Measurements from ENCODE around the gene NUDCD3.

The NUDCD3 gene

DNA sequence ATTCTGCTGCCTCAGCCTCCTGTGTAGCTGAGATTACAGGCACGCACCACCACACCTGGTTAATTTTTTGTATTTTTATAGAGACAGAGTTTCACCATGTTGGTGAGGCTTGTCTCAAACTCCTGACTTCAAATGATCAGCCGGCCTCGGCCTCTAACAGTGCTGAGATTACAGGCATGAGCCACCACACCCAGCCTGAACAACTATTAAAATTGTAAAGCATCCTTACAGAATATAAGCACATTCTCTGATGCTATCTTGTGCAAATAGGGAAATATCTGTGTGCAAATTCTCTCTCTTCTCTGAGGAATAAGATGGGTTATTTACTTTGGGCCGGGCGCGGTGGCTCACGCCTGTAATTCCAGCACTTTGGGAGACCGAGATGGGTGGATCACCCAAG, 12.5 kb downstream of the NUDCD3 start:
- DNase-seq (ENCODE audit: low spot score): no peak

DNA sequence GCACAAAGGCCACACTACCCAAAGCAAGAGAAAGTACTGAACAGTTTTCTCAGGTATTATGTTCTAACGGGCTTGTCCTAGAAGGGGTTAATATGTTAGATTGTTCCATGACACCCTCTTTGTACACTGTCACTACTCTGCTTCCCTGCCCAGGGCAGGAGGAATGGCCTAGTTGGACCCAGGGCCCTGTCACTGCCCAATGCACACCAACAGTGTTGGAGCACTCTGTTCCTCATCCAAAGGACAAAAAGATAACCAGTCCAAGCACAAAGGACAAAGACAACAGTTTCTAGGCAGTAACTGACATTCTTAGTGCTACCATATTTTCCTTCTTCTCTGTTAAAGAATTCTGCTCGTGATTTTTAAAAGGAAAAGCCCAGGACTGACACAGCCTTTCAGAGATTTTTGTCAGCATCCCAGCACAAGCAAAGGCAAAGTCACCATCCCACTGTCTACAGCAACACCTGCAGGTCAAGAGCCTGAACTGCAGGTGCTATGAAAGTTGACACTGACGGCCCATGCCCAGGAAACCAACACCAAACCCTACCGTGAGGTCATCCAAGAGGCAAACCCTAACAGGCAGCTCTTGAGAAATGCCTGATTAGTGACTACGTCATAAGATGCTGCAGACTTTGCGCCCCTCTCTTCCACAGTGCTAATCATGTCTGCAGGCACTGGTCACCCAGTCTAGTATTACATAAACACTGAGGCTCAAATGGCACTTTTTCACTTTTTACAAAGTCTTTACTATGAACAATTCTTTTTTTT, 13.2 kb downstream of the NUDCD3 start:
- DNase-seq (ENCODE audit: low spot score): peak; percentile 80

DNA sequence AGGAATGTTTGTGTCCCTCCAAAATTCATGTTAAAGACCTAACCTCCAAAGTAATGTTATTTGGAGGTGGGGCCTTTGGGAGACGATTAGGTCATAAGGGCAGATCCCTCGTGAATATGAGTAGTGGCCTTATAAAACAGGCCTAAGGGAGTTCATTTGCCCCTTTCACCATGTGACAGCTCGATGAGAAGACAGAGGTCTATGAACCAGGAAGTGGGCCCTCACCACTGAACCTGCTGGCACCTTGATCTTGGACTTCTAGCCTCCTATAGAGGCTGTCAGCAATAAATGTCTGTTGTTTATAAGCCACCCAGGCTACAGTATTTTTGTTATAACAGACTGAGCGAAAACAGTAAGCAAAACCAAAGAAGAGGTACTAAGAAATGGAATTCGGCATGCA, 14.1 kb downstream of the NUDCD3 start:
- no peak for DNase-seq (ENCODE audit: low spot score)

DNA sequence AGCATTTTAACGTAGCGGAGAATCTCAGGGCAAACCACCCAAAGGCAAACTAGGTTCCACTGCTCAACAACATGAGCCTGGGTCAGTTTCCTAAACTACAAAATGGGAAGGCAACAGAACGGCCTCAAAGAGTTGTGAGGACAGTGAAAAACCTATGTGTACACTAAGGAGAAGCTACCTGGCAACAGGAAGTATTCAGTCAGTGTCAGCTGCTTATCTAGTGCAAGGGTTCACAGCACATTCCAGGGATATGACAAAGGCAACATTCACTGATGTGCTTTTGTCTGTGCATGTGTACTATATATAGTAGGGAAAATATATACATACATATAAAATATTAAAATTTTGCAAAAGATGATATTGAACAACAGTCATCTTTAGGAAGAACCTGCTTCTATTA, 17.2 kb downstream of the NUDCD3 start:
- DNase-seq (ENCODE audit: low spot score): no peak

DNA sequence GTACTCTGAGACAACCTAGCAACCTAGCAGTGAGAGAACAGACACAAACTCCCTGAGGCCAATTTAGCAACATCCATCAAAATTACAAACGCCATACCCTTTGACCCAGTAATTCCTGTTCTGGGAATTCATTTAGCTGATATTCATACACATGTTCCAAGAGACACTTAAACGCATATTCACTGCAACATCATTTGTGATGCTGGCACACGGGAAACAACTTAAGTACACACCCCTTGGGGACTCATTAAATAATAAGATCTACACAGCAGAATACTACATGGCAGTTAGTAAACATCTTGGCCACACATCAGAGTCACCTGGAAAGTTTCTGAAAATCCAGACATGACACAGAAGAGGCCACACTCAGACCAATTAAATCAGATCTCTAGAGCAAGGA, 17.6 kb downstream of the NUDCD3 start:
- no peak for DNase-seq (ENCODE audit: low spot score)

DNA sequence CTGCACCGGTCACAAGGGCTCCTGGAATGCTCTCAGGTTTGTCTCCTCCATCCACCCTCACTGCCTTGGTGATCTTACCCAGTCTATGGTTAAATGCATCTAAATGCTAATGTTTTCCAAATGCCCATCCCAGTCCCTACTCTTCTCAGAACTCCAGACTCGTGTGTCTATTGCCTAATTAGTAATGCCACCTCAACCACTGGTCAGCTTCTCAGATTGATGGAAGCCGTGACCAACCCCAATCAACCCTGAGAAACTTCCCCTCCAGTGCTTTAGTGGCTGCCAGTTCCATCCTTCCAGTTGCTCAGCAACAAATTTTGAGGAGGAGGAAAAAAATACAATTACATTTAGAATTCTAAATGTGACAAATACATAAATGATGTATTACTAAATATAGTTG, 18.6 kb downstream of the NUDCD3 start:
- DNase-seq (ENCODE audit: low spot score): no peak

DNA sequence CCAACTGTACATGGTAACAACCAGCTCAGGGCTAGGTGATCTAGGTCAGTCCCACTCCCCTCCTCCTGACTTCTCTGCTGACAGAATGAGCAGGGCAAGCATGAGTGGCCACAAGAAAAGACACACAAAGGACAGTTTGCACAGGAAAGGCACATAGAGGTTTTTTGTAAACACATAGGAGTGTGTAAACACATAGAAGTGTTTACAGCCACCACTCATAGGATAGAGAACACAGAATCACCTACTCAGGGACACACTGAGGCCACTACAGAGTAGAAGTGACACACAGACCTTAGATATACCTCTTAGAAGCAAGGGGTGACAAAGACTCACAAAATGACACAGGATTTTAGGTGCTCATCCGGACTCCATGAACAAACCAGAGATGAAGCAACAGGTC, 19.0 kb downstream of the NUDCD3 start:
- no peak for DNase-seq (ENCODE audit: low spot score)

DNA sequence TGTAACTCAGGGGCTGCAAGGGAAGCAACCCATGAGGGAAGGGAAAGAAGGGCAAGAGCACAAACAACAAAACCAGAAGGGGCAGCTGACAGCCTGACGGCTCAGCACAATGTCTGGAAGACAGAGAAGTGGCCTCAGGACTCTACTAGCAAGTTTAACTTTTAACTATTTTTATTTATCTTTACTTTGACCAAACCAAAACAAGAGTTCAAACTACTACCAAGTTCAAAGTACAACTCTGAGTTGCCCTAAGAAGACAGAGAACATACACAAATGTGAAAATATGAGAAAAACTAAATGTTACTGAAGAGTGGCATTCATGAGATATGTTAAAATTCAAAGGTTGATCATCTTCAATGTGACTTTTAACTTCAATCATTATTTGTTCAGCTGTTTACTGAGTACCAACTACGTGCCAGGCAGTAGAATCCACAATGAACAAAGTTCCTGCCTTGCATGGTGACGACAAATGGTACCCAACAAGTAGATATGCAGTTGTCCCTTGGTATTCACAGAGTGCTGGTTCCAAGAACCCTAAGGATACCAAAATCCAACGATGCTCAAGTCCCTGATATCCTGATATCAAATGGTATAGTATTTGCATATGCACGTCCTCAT, 19.7 kb downstream of the NUDCD3 start:
- no peak for DNase-seq (ENCODE audit: low spot score)

DNA sequence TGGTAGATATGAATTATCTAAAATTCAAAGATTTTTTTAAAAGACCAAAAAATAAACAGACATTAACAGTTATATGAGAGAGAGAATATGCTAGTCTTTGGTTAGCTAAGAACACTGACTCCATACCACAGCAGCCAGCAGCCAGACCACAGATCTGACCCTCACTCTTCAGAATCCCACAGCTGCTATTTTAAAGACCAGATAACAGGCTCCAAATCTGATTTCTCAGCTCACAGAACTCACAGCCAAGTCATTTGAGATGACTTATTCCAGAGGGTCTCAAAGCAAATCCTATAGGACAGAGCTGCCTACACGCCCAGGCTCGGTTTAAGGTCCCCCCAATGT, 20.4 kb downstream of the NUDCD3 start:
- no peak for DNase-seq (ENCODE audit: low spot score)

DNA sequence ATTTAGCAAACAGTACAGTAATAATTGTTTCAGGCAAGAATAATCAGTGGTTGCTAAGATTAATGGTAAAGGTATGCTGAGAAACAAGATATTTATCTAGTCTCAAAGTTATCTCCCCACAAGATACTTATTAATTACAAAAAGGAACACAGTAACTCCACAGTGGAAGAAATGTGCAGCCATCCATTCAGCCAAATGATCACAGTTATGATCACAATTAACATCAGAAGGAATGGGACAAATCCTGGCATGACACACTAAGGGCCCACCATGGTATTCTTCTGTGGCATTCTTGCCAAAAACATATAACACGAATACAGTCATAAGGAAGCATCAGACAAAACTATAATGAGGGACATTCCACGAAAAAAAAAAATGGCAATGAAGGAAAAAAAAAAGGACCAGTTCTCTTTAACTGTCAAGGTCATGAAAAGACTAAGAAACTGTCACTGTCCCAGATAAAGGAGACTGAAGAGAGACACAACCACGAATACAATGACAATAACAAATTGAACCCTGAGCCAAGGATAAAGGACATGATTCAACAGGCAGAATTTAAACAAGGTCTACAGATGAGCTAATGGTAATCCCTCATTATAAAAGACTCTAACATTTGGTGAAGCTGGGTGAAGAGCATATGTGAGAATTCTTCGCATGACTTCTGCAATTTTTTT, 20.9 kb downstream of the NUDCD3 start:
- no peak for DNase-seq (ENCODE audit: low spot score)

DNA sequence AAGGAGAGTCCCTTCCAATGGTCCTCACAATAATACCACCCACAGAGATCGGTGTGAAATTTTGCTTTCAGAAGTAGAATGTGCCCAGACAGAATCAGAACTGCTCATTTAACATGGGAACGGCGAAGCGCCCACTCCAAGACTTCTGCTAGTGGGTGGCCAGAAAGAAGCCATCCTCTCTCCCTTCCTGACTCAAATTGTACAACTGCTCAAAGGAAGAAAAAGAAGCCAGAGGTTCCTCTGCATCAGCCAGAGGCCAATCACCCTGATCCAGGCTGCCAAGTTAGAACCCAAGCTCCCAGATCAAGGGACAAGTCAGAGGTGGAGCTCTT, 23.3 kb downstream of the NUDCD3 start:
- DNase-seq (ENCODE audit: low spot score): no peak

DNA sequence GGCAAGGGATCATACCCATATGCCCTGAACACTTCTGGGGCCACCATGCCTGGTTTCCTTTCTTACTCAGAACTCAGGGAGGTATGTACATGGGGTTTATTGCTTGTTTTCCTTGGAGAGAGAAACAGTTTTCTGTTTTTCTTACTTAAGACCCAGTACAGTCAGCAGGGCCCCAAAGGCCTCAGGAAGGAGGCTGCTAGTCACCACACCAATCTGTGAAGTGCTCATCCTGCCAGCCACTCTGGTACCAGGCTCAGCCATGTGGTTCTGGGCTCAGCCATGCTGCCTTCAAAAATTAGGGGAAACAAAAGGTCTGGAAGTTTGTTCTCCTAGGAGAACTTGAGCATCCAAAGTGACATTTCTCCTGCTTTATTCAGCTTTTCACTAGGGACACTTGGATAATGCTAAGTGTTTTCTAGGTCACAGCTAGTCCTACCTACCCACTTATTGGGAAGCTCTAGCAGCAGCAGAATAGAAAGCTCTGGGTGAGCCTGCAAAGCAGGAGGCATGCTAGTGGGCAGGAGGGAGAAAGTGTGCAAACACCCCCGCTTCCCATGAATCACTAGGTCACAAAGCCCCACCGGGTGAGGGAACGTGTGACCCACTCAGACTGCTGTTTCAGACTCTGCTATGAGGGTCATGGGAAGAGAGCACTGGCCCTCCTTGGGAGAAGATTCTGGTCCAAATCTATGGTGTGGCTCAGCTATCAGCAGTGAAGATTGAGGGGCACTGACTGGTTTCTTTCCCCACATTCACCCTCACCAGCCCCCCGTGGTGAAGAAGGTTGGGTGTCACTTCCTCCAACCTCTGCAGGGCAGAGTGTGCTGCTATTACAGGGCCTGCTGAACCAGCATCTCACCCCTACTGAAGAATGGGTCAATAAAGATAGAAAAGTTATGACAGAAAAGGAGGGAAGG, 23.9 kb downstream of the NUDCD3 start:
- DNase-seq (ENCODE audit: low spot score): no peak

DNA sequence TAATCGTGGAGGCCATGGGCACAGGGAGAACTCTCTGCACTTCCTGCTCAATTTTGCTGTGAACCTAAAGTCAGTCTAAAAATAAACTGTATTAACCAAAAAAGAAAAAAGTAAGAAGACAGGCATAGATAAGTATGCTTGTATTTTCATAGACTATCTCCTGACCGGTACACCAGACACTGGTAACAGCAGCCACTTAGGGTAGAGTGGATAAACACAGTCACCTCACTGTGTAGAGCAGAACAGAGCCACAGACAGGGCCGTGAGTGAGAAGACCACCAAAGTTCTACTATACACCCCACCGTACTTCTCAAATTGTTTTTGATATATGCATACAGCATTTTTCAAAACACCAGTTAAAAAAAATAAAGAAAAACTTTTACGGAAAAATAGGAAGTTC, 25.0 kb downstream of the NUDCD3 start:
- no peak for DNase-seq (ENCODE audit: low spot score)

DNA sequence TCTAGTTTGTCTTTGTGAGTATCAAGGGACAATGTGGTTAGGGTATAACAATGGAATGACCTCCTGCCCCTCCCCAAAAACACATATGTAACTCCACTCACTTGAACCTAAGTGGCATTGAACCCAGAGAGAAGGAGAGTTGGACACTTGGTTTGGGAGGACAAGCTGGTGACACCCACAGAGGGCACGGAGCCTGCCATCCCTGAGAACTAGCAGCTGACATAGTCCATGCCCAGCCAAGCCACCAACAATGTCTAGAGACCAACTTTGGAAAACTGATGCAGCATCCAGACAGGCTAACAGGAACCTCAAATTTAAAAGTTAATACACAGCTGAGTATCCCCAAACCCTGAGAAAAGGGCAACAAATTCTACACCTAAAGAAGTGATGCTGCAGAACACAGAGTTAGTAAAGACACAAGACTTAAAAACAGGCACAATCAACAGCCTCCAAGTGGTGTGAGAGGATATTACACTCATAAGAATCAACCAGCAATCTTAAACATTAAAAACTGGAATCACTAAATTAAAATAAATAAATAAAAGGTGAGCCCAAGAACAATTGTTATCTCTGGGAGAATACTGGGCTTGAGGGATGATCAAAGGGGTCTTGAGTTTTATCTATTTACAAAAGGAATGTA, 27.2 kb downstream of the NUDCD3 start:
- no peak for DNase-seq (ENCODE audit: low spot score)

DNA sequence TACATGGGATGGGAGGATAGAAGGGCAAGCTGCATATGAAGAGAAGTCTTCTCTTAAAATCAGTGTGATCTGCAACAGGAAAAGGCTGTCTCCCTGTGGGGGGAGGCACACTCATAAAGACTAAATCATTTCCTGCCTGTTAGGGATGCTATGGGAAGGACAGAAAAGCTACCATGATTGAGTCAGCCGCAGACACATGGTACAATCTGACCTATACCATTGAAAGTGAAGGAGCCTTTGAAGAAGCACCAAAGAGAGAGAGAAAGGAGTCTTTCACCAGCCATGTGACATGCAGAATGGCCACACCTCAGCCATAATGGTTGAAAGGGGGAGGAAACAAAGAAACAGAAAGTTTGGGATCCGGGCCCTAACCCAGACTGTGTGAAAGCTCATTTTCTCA, 29.1 kb downstream of the NUDCD3 start:
- no peak for DNase-seq (ENCODE audit: low spot score)

DNA sequence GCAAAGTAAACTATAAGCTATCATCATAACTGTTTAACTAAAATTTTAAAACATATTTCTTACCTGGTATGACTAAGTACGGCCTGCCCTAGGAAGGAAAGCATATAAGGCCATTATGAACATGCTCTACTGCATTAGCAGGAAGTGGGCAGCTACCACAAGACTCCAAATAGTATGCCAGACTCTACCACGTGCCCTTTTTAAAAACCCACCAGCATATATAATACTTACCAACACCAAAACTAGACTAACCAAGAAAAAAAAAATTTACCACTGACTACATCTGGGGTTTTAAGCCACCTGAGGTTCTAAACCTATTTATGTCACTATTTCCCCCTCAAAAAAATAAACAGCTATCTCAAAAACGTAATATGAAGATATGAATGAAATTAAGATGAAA, 30.1 kb downstream of the NUDCD3 start:
- no peak for DNase-seq (ENCODE audit: low spot score)

DNA sequence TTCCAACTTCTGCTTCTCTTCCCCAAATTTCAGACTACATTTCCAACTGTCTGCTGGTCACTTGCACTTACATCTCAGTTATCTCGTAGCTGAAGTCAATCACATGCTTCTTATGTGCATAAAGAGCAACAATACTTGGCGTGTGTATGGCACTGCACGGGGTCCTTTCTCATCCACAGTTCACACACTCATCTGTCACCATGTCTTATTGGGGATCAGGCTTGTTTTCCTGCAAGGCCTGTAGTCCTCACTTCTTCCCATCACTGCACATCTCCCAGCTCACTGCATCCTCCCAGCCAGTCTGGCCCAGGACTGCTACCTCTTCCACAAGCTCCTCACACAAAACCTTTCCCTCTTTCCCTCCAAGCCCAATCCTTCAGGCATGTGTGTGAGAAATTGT, 35.3 kb downstream of the NUDCD3 start:
- no peak for DNase-seq (ENCODE audit: low spot score)

DNA sequence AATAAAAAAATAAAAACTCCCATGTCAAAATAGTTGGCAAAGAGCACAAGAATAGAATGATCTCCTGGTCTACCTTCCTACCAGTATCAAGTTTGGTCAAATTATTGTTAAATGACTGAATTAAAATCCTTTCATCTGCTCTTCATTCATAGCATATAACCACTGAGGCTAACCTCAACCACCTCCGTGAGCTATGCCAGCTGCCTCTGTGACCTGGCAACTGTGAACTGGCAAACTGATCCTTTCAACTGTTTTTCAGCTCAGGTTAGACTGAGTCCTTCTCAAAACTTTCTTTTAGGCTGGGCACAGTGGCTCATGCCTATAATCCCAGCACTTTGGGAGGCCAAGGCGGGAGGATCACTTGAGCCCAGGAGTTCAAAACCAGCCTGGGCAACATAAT, 36.1 kb downstream of the NUDCD3 start:
- no peak for DNase-seq (ENCODE audit: low spot score)

DNA sequence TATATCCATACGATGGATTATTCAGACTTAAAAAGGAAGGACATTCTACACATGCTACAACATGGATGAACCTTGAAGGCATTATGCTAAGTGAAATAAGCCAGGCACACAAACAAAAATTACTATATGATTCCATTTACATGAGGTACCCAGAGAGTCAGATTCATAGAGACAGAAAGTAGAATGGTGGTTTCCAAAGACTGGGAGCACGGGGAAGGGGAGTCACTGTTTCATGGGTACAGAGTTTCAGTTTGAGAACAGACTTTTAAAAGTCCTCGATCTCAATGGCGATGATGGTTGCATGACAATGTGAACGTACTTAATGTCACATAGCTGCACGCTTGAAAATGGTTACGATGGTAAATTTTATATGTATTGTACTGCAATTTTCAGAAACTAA, 39.3 kb downstream of the NUDCD3 start:
- no peak for DNase-seq (ENCODE audit: low spot score)

DNA sequence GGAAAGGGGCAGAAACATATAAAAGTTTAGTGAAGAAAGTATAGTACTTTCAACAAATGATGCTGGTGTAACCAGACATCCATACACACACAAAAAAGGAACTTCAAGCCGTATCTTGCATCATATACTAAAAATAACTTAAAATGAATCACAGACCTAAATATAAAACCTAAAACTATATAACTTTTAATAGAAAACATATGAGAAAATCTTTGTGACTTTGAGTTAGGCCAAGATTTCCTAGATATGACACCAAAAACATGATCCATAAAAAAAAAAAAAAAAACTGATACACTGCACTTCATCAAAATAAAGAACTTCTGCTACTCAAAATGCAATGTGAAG, 40.9 kb downstream of the NUDCD3 start:
- no peak for DNase-seq (ENCODE audit: low spot score)

DNA sequence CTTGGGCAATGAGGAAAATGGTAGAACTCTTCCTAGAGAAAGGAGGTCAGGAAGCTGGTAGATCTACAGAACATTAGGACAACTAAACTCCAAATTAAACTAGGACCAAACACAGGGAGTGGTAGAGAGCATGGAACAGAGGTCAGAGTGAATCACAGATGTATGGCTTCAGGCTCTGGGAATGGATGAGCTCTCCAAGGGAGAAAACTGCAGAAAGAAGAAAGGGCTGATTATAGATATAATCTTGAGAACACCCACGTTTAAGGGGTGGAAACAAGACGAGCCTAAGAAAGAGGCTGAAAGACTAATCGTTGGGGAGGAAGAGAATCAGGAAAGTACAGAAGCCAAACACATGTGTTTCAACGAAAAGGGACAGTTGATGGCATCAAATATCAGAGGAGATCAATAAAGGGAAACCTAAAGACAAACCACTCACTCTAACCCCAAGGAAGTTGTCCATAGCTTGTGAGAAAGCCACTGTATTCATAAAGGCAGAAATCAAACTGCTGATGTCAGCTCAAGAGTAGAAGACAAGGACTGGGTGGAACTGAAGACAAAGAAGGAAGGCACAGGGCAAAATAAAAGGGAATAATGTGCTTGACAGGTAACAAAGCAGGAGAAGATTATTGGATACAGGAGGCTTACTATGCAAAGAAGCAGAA, 41.4 kb downstream of the NUDCD3 start:
- DNase-seq (ENCODE audit: low spot score): peak; percentile 41
